Measurements from ENCODE around the gene CLPTM1L.

DNA sequence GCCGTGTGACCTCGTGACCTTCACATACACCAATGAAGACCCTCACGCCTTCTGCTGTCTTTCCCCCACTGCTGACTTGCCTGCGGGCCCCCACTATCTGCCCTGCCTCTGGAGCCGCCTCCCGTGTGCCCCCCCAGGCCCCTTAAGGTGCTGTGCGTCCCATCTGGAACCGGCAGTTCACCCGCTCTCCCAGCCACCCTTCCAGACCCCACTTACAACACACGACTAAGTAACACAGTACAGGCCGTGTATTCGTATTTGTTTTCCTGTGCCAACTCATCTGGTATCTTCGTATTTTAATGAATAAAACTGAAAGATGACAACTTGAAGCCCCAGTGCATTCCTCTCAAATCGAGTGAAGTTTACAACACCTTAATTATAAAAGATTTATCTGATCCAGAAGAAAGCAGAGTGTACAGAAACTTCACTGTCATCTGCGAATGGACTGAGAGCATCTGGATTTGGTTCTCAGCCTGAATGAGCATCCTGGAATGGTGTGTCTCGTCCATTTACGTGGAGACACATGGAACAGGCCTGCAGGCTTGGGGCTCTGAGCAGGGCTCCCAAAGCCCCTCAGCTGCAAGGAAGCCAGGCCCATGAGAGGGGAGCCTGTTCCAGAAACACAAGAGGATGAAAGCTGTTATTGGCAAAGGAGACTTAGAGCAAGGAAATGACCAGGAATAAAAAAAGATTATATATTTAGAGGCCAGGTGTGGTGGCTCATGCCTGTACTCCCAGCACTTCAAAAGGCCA, 28.1 kb downstream of the CLPTM1L start:
- TF ChIP-seq, protein P1, sequence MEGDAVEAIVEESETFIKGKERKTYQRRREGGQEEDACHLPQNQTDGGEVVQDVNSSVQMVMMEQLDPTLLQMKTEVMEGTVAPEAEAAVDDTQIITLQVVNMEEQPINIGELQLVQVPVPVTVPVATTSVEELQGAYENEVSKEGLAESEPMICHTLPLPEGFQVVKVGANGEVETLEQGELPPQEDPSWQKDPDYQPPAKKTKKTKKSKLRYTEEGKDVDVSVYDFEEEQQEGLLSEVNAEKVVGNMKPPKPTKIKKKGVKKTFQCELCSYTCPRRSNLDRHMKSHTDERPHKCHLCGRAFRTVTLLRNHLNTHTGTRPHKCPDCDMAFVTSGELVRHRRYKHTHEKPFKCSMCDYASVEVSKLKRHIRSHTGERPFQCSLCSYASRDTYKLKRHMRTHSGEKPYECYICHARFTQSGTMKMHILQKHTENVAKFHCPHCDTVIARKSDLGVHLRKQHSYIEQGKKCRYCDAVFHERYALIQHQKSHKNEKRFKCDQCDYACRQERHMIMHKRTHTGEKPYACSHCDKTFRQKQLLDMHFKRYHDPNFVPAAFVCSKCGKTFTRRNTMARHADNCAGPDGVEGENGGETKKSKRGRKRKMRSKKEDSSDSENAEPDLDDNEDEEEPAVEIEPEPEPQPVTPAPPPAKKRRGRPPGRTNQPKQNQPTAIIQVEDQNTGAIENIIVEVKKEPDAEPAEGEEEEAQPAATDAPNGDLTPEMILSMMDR (IDR thresholded peaks at IDR 0.05): no peak
- no peak for TF ChIP-seq POLR2A (IDR thresholded peaks at IDR 0.05; ENCODE audit: low read depth)
- TF ChIP-seq POLR2AphosphoS5 (IDR thresholded peaks at IDR 0.05): no peak
- no peak for TF ChIP-seq EP300 (IDR thresholded peaks at IDR 0.05)
